HG02840 (cell line): ENCODE results near the gene VDAC2.

Source experiments
- ATAC-seq: cut with Tn5 transposase; IDR thresholded peaks from one replicate; pipeline ENCODE4 v1.9.1; 2021; ENCODE audit warnings: mild to moderate bottlenecking, moderate library complexity, moderate number of reproducible peaks; ENCODE audit not compliant: unreplicated experiment, low FRiP score

The VDAC2 gene

GRCh38 chr10:75228278-75228677, 17.7 kb downstream of the VDAC2 start:
- ATAC-seq = no peak

GRCh38 chr10:75228834-75229233, 18.2 kb downstream of the VDAC2 start:
- no peak for ATAC-seq

GRCh38 chr10:75229971-75230370, 19.4 kb downstream of the VDAC2 start:
- no peak for ATAC-seq

- ATAC-seq = no peak
These were observed 20.0 kb downstream of the VDAC2 start for GRCh38 chr10:75230600-75231038.

- ATAC-seq = no peak
These were observed 21.3 kb downstream of the VDAC2 start for GRCh38 chr10:75231672-75232581.

GRCh38 chr10:75233444-75234016, 22.9 kb downstream of the VDAC2 start:
- ATAC-seq = no peak

GRCh38 chr10:75234017-75234682, 23.6 kb downstream of the VDAC2 start:
- ATAC-seq = peak; percentile 43

GRCh38 chr10:75234683-75235374, 24.2 kb downstream of the VDAC2 start:
- peak; percentile 3 for ATAC-seq

GRCh38 chr10:75235375-75236177, 25.0 kb downstream of the VDAC2 start, which contains the start of gene COMTD1:
Gene COMTD1 (minus strand): TSS chr10:75235957. CDS start chr10:75235928, 29 bp downstream.
- peak; percentile 70 for ATAC-seq

- no peak for ATAC-seq
These were observed 25.7 kb downstream of the VDAC2 start for GRCh38 chr10:75236178-75236825.

- ATAC-seq = no peak
These were observed 27.8 kb downstream of the VDAC2 start for GRCh38 chr10:75238182-75239095.

GRCh38 chr10:75239096-75239790, 28.6 kb downstream of the VDAC2 start:
- ATAC-seq = no peak

GRCh38 chr10:75240329-75241076, 29.9 kb downstream of the VDAC2 start:
- no peak for ATAC-seq

- ATAC-seq = no peak
These were observed 32.8 kb downstream of the VDAC2 start for GRCh38 chr10:75243426-75243825.

- no peak for ATAC-seq
These were observed 34.1 kb downstream of the VDAC2 start for GRCh38 chr10:75244487-75245353.
